ENCODE results near the gene F11R. TPM values are rescaled to one million over a fixed set of nuclear protein-coding genes. Genes with fewer than 3 reads are reported as not detected.

Gene F11R
- total and polyA plus RNA-seq, 2 of the 13 experiments (the other 11 are each of a cell fraction or from before 2014, with no cell fraction given) = 95.8 to 105 TPM

- Histone ChIP-seq H3K4me2 (ENCODE audit: low read depth, low read length) (no peak overlapping the region), H3K4me1 (ENCODE audit: insufficient read depth, low read length) (peaks cover 11% of the 10 kb centered on the region), H2AFZ (ENCODE audit: low read length) (no peak overlapping the region), H3K79me2 (ENCODE audit: insufficient read depth, low read length) (no peaks in the 10 kb centered on the region), H3K4me3 (replicated peaks in 1 of 3; ENCODE audit: insufficient read depth in 1 of 3, low read depth in 2 of 3, low read length in 3 of 3) (no peak overlapping the region), H3K27ac (ENCODE audit: extremely low read length, insufficient read depth, low read length) (no peak overlapping the region), H4K20me1 (ENCODE audit: insufficient read depth, low read length) (no peaks in the 10 kb centered on the region), H3K36me3 (replicated peaks in 1 of 2; ENCODE audit: control insufficient read depth in 1 of 2, insufficient read depth in 2 of 2, low read length in 2 of 2) (no peaks in the 10 kb centered on the region), H3K9ac (ENCODE audit: insufficient read depth, low read depth, low read length) (no peak overlapping the region), H3K27me3 (ENCODE audit: control insufficient read depth in 1 of 2, insufficient read depth in 2 of 2, low read length in 2 of 2) (no peaks in the 10 kb centered on the region), H3K9me3 (ENCODE audit: low read length) (peaks cover 4% of the 10 kb centered on the region; the same call in 1 of the 2 replicates)
- intact Hi-C loops (cut with micrococcal nuclease; ENCODE audit: unreplicated experiment) (no loop called here), in situ Hi-C loops (cut with HindIII; ENCODE audit: extremely low pct_ligation_motif_present, low pct_unique_long_range_greater_than_20kb) (no loop called here)
- 84% methylated on average over 8 of the region's 8 CpGs for WGBS (ENCODE audit: low lambda C conversion rate)
- no peak for DNase-seq (ENCODE audit: low spot score)
- CTCF ChIA-PET (ENCODE audit: low intra/inter-chr PET ratio, low total read pairs) = no interaction called here
- BruUV-seq (replicated peaks) = no TSS peak
- TF ChIP-seq RCOR2 (CRISPR knock-in tag; IDR thresholded peaks at IDR 0.05) (no peak), ZNF878 (CRISPR knock-in tag; IDR thresholded peaks at IDR 0.05) (no peak), THAP11 (CRISPR knock-in tag; IDR thresholded peaks at IDR 0.05) (no peak), ZNF451 (CRISPR knock-in tag; IDR thresholded peaks at IDR 0.05) (no peak), ZNF20 (CRISPR knock-in tag; IDR thresholded peaks at IDR 0.05) (no peak)
- POLR2A ChIA-PET = no interaction called here
- FAIRE-seq = no peak
- no peak for ATAC-seq
Measured at GRCh38 chr1:160987359-160988050, 33.4 kb downstream of the F11R start.

- peaks cover 4% of the 10 kb centered on the region; the same call in 1 of the 2 replicates for H3K9me3 ChIP-seq (ENCODE audit: low read length)
- H3K9ac ChIP-seq (ENCODE audit: insufficient read depth, low read depth, low read length) = no peak overlapping the region
- TF ChIP-seq HNF4G (IDR thresholded peaks at IDR 0.05; ENCODE audit: borderline replicate concordance, low read depth, low read length) = no peak
- TF ChIP-seq HNF4G (CRISPR knock-in tag; IDR thresholded peaks at IDR 0.05; ENCODE audit: borderline replicate concordance, low read depth) = no peak
- no peak for TF ChIP-seq SPEN (CRISPR knock-in tag; IDR thresholded peaks at IDR 0.05; ENCODE audit: low read depth)
- in situ Hi-C loops (cut with HindIII; ENCODE audit: extremely low pct_ligation_motif_present, low pct_unique_long_range_greater_than_20kb) = no loop called here
- H4K20me1 ChIP-seq (ENCODE audit: insufficient read depth, low read length) = no peaks in the 10 kb centered on the region
- no peak for FAIRE-seq
- no peak for DNase-seq (ENCODE audit: low spot score)
- ChIA-PET CTCF (ENCODE audit: low intra/inter-chr PET ratio, low total read pairs) (no interaction called here), POLR2A (no interaction called here)
- H3K4me3 ChIP-seq (replicated peaks in 1 of 3; ENCODE audit: insufficient read depth in 1 of 3, low read depth in 2 of 3, low read length in 3 of 3) = no peak overlapping the region
- H3K4me1 ChIP-seq (ENCODE audit: insufficient read depth, low read length) = peaks cover 9% of the 10 kb centered on the region
- WGBS (ENCODE audit: low lambda C conversion rate) = 77% methylated on average over 4 of the region's 4 CpGs
- intact Hi-C loops (cut with micrococcal nuclease; ENCODE audit: unreplicated experiment) = no loop called here
- no peak for ATAC-seq
- no peaks in the 10 kb centered on the region for H3K27me3 ChIP-seq (ENCODE audit: control insufficient read depth in 1 of 2, insufficient read depth in 2 of 2, low read length in 2 of 2)
- no peak overlapping the region for H3K27ac ChIP-seq (ENCODE audit: extremely low read length, insufficient read depth, low read length)
- no peaks in the 10 kb centered on the region for H3K79me2 ChIP-seq (ENCODE audit: insufficient read depth, low read length)
- H3K4me2 ChIP-seq (ENCODE audit: low read depth, low read length) = no peak overlapping the region
- BruUV-seq (replicated peaks) = no TSS peak
- no peaks in the 10 kb centered on the region for H3K36me3 ChIP-seq (replicated peaks in 1 of 2; ENCODE audit: control insufficient read depth in 1 of 2, insufficient read depth in 2 of 2, low read length in 2 of 2)
- H2AFZ ChIP-seq (ENCODE audit: low read length) = no peak overlapping the region
Measured at GRCh38 chr1:160985723-160986122, 35.2 kb downstream of the F11R start.

Data from HepG2 (cell line).